VCaP (cell line): ENCODE measurements around the gene DNAH8.

Experiments used
- H3K27ac ChIP-seq: fragments of 450-650 bp; 2 replicates; pipeline ENCODE4 v1.5.1; 2017
- CTCF ChIP-seq: fragments of 450-650 bp; conservative IDR thresholded peaks from 2 replicates; pipeline ENCODE4 v1.5.1; 2017; ENCODE audit warnings: mild to moderate bottlenecking, moderate library complexity

DNAH8 gene

GRCh38 chr6:38997128-38997761 is 282.1 kb downstream of the DNAH8 start:
- TF ChIP-seq CTCF = peak; percentile 74
- H3K27ac ChIP-seq = no peak overlapping the region

GRCh38 chr6:39003072-39003471 is 288.0 kb downstream of the DNAH8 start:
- H3K27ac ChIP-seq = no peak overlapping the region
- peak; percentile 68 for TF ChIP-seq CTCF

- TF ChIP-seq CTCF = no peak
Observed at GRCh38 chr6:39003492-39003891, 288.4 kb downstream of the DNAH8 start.

GRCh38 chr6:39004801-39005200 is 289.7 kb downstream of the DNAH8 start:
- no peak for TF ChIP-seq CTCF
- no peak overlapping the region for H3K27ac ChIP-seq

More at GRCh38 chr6:39003492-39003891, 288.4 kb downstream of the DNAH8 start:
- no peak overlapping the region for H3K27ac ChIP-seq

GRCh38 chr6:39005774-39006173 is 290.7 kb downstream of the DNAH8 start:
- no peak overlapping the region for H3K27ac ChIP-seq
- TF ChIP-seq CTCF = no peak

- TF ChIP-seq CTCF = no peak
- H3K27ac ChIP-seq = no peak overlapping the region
Observed at GRCh38 chr6:39007575-39007974, 292.5 kb downstream of the DNAH8 start.

- TF ChIP-seq CTCF = no peak
- no peak overlapping the region for H3K27ac ChIP-seq
Observed at GRCh38 chr6:39008737-39009136, 293.6 kb downstream of the DNAH8 start.
